HG03175 (cell line): ENCODE measurements around the gene CCDC186.

ENCODE experiments used
- ATAC-seq: cut with Tn5 transposase; IDR thresholded peaks from one replicate; pipeline ENCODE4 v1.9.1; 2021; ENCODE audit warnings: mild to moderate bottlenecking, moderate library complexity; ENCODE audit not compliant: unreplicated experiment

Gene CCDC186

GRCh38 chr10:114115661-114116445, 58.1 kb downstream of the CCDC186 start:
- ATAC-seq: no peak

DNA sequence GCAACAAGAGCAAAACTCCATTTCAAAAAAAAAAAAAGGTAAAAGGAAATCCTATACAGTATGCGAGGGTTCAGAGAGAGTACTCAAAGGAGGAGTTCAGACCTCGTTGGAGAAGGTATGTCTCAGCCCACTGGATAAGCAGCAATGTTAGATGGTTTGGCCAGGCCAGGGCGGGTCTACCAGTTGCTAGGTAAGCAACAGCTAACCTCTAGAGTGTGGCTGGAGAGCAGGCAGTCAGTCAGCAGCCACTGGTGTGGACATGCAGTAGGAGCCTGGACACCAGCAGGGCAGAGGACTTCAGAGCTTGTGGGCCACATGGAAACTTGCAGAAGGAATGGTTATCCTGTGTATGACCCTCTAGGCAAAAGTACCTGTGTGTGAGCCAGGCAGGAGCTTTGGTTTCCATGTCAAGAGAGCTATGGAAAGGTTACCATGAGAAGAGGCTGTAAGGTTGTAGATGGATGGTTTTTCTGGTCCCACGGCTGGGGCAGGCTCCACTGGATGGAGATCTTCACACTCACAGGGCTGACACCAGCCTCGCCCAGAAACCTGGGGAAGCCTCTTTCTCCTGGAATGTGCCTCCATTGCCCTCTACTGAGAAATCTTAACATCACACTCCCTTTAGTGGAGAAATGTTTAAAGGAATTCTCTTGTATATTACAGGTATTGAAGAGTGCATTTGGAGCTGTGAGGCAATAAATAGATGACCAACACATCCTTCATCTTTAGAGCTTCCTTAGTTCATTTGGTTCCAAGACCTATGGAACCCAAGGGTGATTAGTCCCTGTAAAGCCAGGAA, 63.6 kb downstream of the CCDC186 start:
- ATAC-seq: no peak

GRCh38 chr10:114103284-114103683, 70.7 kb downstream of the CCDC186 start:
- peak; percentile 52 for ATAC-seq

DNA sequence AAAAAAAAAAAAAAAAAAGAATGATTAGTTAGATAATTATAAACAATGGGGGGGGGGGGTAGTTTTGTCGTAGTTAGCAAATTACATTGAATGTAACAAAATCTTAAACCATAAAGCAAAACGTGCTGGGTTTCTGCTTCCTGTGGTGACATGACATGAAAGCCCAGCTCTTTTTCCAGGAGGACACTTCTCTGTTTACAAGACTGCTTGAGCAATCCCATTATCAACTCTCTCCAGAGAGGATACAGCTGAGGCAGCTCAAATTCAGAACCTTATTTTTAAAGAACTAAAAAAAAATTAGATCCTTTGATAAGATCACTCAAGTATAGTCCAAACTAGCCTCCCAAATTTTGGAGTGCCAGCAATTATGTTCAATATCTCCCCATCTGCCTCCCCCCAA, 71.7 kb downstream of the CCDC186 start:
- ATAC-seq: no peak

- no peak for ATAC-seq
Measured at GRCh38 chr10:114100848-114101741, 72.9 kb downstream of the CCDC186 start.

DNA sequence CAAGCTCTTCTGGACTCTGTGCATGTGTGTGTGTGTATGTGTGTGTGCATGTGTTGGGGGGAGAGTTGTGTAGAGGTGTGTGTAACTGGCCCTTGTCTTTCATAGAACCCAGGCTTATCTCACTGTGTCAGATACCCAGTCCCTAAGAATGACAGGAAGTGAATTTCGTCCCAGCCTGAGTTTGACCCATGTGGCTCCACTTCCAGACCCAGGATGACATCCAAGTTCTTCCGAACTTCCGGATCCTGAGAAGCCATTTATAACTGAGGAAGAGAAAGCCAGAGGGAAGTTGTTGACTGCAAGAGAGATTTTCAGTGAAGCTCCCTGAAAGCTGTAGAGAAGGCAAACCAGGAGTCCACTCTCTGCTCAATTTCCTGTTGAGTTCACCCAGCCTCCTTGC, 77.1 kb downstream of the CCDC186 start:
- no peak for ATAC-seq

- peak; percentile 58 for ATAC-seq
Measured at GRCh38 chr10:114095559-114096337, 78.3 kb downstream of the CCDC186 start.

DNA sequence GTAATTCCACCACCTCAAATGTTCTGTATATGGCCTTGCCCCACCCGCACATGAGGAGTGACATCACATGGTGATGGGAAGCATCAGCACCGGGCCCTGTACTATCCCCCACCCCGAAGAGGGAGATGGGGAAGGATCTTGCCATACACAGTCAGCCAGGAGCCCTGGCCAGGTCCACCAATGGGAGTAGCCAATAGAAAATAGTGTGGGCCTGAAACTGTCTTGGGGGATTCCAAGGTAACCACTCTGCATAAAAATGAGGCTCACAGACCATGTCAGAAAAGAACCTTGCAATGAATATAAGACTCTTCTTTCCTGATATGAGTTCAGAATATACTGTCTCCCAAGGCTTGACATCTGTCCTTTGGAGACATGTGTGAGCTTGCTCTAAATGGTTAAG, 79.2 kb downstream of the CCDC186 start:
- no peak for ATAC-seq

DNA sequence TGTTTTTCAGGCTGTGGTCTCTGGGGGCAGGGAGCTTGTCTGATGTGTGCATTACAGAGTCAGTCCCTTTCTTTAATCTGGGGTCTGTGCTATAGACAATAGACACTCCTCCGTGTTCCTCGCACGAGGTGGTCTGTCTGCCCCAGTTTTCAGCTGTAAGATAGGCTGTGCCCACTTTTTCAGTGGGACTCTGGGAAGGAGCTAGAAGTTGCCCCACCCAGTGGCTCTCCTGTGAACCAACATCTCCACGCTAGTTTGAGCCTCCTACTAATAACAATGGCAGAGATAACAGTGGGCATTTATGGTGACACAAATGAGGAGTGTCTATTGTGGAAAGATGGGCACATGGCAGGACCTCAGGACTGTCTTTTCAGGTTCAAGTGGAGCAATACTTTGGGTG, 86.3 kb downstream of the CCDC186 start:
- no peak for ATAC-seq

- no peak for ATAC-seq
Measured at GRCh38 chr10:114087255-114087654, 86.7 kb downstream of the CCDC186 start.

GRCh38 chr10:114084215-114084614, 89.8 kb downstream of the CCDC186 start:
- no peak for ATAC-seq

- ATAC-seq: no peak
Measured at GRCh38 chr10:114083040-114083439, 91.0 kb downstream of the CCDC186 start.

DNA sequence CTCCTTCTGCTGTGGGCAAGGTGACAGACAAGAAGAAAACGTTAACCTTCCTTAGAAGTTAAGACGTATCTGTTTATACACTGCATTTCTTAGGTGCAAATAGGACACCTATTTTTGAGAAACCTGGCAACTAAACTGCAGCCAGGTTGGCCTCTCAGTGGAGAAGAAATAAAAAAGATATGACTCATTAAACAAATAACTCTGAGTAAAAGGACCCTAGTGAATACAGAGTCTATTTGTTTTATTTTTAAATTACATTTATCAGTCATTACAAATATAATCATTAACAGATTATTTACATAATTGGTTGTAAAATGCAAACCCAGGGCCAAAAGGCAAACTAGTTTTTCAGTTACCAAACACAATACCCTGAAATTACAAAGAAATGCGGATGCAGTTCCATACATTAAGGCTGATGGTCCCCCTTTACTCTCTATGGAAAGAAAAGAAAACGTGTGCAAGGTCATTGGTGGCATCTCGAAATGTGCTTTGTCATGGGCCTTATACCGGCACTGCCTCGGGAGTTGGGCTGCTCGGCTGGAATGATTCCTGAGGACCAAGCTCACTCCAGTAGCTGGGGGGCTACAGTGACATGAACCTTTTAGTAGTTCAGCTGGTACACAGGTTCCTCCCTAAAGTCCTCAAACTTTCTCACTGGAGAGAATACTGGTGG, 92.0 kb downstream of the CCDC186 start:
- ATAC-seq: no peak

DNA sequence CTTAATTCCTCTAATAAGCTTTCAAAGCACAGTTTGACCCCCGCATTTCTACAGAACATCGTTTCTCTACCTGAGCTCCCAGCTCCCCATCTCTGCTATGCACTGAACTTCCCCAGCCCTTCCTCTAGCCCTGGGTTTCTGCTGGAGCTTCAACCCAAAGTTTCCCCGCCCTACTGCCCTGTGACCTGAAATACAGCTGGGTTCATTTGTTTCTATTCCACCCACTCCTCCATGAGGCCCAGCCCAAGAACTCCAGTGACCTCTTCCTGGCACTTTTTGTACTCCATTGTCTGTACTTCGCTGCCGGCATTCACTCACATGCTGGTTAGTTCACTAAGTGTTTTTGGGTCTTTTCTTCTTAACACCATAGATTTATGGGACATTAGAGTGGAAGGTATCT, 94.6 kb downstream of the CCDC186 start:
- no peak for ATAC-seq

GRCh38 chr10:114078346-114078745, 95.7 kb downstream of the CCDC186 start:
- ATAC-seq: no peak

DNA sequence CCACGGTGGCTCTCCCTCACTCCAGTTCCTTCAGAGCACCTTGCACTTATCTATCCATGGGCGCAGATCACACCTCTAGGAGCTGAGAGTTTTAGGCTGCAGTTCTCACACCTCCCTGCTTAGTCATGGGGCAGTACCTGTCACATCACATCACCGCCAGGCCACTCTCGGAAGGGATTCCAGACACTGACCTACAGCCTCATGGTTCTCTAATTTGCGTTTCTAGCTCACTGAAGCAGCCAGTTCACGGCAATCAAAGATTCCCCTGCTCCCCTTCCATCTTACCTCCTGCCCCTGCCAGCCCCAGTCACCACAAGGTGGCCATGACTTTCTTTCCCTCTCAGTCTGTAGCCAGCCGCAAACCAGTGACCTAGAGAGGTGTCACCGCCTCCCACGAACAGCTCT, 96.2 kb downstream of the CCDC186 start:
- peak; percentile 71 for ATAC-seq

DNA sequence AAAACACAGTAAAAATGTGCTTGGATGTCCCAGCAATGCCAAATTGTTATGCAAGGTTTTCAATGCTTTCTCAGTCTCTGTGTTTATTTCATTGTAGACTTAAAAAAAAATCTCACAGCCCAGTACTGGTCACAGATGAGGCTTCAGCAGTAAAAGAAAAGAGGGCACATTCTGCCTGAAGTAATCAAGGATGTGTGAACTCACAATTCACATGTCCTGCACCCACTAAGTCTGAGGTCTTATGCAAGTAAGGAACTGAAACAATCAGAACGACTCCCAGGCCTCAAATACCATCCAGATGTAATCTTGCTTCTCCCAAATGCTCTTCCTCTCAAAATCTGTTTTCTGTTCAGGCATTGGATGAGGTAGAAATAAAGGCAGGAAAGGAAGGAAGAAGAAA, 96.7 kb downstream of the CCDC186 start:
- ATAC-seq: no peak

- no peak for ATAC-seq
Measured at GRCh38 chr10:114075093-114075492, 98.9 kb downstream of the CCDC186 start.

DNA sequence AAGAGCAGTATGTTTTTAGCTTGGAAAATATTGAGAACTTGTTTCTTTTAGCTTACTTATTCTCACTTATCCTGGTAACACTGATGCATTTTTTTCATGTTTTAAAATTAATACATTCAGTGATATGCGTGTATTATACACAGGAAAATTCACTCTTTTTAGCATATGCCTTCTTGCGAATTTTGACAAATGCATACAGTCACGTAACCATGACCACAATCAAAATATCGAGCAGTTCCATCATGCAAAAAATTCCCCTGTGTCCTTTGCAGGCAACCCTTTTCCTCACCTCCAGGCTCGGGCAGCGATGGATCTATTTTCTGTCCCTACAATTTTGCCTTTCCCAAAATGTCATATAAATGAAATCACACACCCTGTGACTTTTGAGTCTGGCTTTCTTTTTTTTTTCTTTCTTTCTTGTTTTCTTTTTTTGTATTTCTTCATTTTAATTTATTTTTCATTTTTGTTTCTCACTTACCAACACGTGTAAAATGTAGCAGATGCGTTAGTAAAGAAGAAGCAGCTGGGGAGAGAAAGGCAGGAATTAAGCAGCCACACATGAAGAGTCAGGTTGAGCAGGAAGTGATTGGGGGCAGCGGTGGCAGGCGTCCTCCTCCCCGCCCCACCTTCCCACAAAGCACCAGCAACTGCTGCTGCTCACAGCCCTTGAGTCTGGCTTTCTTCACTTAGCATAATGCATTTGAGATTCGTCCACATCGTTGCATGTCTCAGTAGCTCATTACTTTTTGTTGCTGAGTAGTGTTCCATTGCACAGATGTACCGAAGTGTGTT, 100.4 kb downstream of the CCDC186 start:
- peak; percentile 36 for ATAC-seq
